Lower leg skin (tissue), 4 donors: Measurements from ENCODE around the gene JAGN1. TPM values are rescaled to one million over a fixed set of nuclear protein-coding genes. Genes with fewer than 3 reads are reported as not detected.

Experiments used
- DNase-seq, 2 donors: peaks; one replicate each; pipeline ENCODE4 v3.0.0-alpha.2; 2019; ENCODE audit warnings: low spot score in 2 of 2
- H3K4me3 ChIP-seq: fragments of 200-600 bp; sonication (generic); 2 replicates; pipeline ENCODE4 v1.5.1; 2017; ENCODE audit warnings: mild to moderate bottlenecking, low read depth; ENCODE audit not compliant: poor library complexity, severe bottlenecking
- POLR2A ChIP-seq, 2 donors: fragments of 450-650 bp; IDR thresholded peaks; one replicate each; pipeline ENCODE4 v1.6.1; 2016 to 2017; ENCODE audit warnings: antibody characterized with exemption in 2 of 2, mild to moderate bottlenecking in 1 of 2, moderate library complexity in 1 of 2
- WGBS, 2 donors: methylation state at CpG; one replicate each; pipeline ENCODE4 v1.1.5; 2018; 5-methylcytosine and 5-hydroxymethylcytosine counted together
- intact Hi-C: fragments of 100-400 bp; cut with DNase I; formaldehyde crosslinking; loops from one replicate; pipeline ENCODE4 v1.15.0; 2023; ENCODE audit warnings: low total_unique reads
- total RNA-seq, 4 donors: library from RNA; depleted of rRNA; stranded (reverse); fragments of >200 nt; gene quantifications; one replicate each; pipeline ENCODE4 v1.1.0, GENCODE V29; 2016
- TF ChIP-seq, protein P1 (sequence below), 3 donors: fragments of 450-650 bp; IDR thresholded peaks; one replicate each; pipeline ENCODE4 v1.5.1; 2016; ENCODE audit warnings: antibody characterized with exemption in 3 of 3, mild to moderate bottlenecking in 3 of 3, moderate library complexity in 2 of 3

Gene JAGN1
- total RNA-seq, 4 donors from 2014 or later: 39.2 to 70.6 (median 51.0) TPM

DNA sequence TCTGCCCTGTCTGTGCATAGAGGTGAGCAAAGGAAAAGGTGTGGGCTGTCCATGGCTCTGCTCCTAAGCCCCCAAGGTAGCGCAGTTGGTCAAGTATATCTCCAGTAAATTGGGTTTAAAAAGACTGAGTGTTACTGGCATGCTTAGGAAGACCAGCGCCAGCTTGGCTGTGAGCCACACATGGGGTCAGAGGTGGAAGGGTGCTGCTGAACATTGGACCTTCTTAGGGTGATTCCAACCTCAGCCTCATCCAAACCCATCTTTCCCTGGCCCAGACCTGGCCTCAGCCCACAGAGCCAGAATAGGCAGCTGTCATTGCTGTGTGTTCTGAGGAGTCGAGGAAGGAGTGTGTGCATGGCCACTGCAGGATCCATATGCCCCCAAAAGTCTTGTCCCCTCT is 17.9 kb downstream of the JAGN1 start:
- intact Hi-C loops: no loop called here
- TF ChIP-seq POLR2A (IDR thresholded peaks at IDR 0.05): no peak
- H3K4me3 ChIP-seq: no peak overlapping the region
- WGBS, 2 donors: 77 to 80% methylated on average over 3 of the region's 3 CpGs
- no peak for DNase-seq

DNA sequence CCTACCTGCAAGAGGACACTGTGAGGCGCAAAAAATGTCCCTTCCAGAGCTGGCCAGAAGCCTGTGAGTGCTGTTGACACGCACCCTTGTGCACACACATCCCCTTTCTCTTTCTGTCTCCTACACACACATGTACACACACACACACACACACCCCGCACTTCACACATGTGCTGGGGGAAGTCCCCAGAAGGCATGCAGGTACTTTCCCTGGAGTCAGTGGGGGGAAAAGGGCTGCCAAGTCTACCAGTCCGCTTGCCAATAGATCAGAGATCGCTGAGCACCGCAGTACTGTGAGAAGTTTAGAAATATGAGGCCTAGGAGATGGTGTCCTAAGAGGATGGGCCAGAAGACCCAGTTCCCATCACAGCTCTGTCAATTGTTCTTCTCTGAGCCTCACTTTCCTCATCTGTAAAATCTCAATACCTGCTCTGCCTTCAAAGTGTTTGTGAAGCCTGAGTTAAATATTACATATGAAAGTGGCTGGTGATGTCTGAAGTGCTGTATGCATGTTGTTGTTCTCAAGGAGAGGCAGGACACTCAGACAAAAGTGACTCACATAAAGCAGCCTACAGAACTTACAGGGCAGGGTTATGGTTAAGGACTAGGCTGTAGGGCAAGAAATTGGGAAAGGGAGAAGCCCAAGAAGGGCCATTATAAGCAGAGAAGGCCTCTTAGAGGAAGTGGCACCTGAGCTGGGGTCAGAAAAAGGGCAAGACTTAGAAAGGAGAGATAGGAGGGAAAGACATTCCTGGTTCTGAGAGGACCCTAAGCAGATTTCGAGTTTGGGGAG is 19.0 kb downstream of the JAGN1 start:
- TF ChIP-seq, protein P1, sequence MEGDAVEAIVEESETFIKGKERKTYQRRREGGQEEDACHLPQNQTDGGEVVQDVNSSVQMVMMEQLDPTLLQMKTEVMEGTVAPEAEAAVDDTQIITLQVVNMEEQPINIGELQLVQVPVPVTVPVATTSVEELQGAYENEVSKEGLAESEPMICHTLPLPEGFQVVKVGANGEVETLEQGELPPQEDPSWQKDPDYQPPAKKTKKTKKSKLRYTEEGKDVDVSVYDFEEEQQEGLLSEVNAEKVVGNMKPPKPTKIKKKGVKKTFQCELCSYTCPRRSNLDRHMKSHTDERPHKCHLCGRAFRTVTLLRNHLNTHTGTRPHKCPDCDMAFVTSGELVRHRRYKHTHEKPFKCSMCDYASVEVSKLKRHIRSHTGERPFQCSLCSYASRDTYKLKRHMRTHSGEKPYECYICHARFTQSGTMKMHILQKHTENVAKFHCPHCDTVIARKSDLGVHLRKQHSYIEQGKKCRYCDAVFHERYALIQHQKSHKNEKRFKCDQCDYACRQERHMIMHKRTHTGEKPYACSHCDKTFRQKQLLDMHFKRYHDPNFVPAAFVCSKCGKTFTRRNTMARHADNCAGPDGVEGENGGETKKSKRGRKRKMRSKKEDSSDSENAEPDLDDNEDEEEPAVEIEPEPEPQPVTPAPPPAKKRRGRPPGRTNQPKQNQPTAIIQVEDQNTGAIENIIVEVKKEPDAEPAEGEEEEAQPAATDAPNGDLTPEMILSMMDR (IDR thresholded peaks at IDR 0.05): no peak
- no peak for TF ChIP-seq POLR2A (IDR thresholded peaks at IDR 0.05)
- DNase-seq: no peak
- 68 to 79% methylated on average over 7 of the region's 7 CpGs for WGBS, 2 donors
- H3K4me3 ChIP-seq: no peak overlapping the region
- intact Hi-C loops: loop anchor here (10.0 kb wide), 1 partner anchor 55 kb away; no protein-coding TSS in a partner anchor

DNA sequence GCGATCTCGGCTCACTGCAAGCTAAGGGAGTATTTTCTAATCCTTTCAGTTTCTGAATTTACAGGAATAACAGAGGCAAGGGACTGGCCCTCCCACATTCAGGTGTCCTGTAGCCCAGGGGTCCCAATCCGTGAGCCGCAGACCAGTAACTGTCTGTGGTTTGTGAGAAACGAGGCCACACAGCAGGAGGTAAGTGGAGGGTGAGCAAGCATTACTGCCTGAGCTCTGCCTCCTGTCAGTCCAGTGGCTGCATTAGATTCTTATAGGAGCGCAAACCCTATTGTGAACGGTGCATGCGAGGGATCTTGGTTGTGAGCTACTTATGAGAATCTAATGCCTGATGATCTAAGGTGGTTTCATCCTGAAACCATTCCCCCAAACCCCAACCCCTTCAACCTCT is 21.5 kb downstream of the JAGN1 start:
- TF ChIP-seq, protein P1 (IDR thresholded peaks at IDR 0.05): no peak
- TF ChIP-seq POLR2A (IDR thresholded peaks at IDR 0.05): no peak

DNA sequence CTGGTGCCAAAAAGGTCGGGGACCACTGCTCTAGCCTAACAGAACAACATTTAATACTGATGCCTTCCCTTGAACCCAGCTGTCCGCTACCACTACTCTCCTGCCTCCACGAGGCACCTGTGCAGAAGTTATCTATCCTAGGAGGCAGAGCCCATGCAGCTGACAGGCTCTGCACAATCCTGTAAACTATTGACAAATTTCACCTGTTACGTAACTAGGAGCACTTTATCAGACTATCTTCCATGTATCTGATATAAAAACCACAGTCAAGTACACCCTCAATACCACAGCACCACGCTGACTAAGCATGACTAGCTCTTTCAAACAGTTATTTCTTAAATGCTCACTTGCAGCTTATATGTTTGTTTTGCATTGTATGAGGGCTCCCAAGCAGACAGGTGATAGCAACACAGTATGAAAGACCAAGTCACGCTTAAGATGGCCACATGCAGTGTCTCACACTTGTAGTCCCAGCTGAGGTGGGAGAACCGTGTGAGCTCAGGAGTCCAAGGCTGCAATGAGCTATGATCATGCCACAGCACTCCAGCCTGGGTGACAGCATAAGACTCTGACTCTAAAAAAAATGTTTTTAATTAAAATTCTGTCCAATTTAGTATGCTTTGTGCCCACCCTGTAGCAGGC is 22.0 kb downstream of the JAGN1 start:
- intact Hi-C loops: loop anchor here (10.0 kb wide), 1 partner anchor 58 kb away; no protein-coding TSS in a partner anchor
- DNase-seq: no peak
- TF ChIP-seq POLR2A (IDR thresholded peaks at IDR 0.05): no peak
- TF ChIP-seq, protein P1 (IDR thresholded peaks at IDR 0.05): no peak
- H3K4me3 ChIP-seq: no peak overlapping the region
- 69 to 72% methylated on average over 7 of the region's 7 CpGs for WGBS, 2 donors

More for the DNA sequence above, 21.5 kb downstream of the JAGN1 start:
- intact Hi-C loops: loop anchor here (10.0 kb wide), 1 partner anchor 57 kb away; no protein-coding TSS in a partner anchor
- no peak overlapping the region for H3K4me3 ChIP-seq
- WGBS, 2 donors: 83 to 85% methylated on average over 8 of the region's 8 CpGs
- DNase-seq: no peak

DNA sequence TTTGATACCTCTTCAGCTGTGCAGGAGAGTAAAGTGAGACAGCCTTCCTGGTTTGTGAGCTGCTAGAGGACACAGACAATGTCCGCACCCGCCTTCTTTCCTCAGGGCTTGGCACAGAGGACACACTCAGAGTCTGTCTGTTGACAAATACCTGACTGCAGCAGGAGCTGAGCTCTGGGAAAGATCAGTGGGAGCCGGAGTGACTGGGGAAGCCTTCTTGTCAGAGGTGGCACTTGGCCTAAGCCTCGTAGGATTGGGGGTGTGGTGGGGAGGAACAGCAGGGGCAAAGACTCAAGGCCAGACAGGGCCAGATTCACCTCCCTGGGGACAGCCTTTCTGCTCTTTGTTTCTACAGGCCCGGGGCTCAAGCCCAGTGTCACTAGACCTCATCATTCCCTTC is 23.2 kb downstream of the JAGN1 start:
- H3K4me3 ChIP-seq: no peak overlapping the region
- 34 to 41% methylated on average over 5 of the region's 5 CpGs for WGBS, 2 donors
- TF ChIP-seq, protein P1 (IDR thresholded peaks at IDR 0.05): no peak
- TF ChIP-seq POLR2A (IDR thresholded peaks at IDR 0.05): no peak
- no peak for DNase-seq
- intact Hi-C loops: loop anchor here (10.0 kb wide), 1 partner anchor 59 kb away; no protein-coding TSS in a partner anchor

DNA sequence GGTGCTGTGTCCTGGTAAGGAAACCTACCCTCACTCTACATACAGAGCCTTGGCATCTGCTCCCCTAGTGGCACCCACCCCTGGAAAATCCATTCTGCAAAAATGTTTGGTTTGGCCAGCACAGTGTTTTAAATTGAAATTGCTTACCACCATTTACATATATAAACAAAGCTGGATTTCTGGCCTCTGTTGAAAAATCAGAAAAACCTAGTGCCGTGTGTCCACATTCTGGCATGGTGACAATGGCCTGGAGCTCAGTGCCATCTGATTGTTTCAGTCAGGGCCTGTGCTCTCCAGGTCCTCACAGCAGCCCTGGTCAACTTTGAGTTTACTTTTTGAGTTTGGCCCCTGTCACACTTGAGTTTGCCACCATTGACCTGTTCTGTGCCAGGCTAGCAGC is 23.6 kb downstream of the JAGN1 start:
- intact Hi-C loops: loop anchor here (10.0 kb wide), 1 partner anchor 59 kb away; no protein-coding TSS in a partner anchor
- DNase-seq: no peak
- H3K4me3 ChIP-seq: no peak overlapping the region
- TF ChIP-seq, protein P1 (IDR thresholded peaks at IDR 0.05): no peak
- no peak for TF ChIP-seq POLR2A (IDR thresholded peaks at IDR 0.05)
- 21 to 27% methylated on average over 1 of the region's 1 CpG for WGBS, 2 donors
